GM13977 (cell line): ENCODE measurements around the gene KIAA1217.

Experiments
- DNase-seq: peaks from one replicate; pipeline ENCODE4 v3.0.0; 2012; ENCODE audit warnings: low spot score
- in situ Hi-C: fragments of 300-500 bp; cut with MboI; formaldehyde crosslinking; loops from one replicate; pipeline ENCODE4 v1.12.0; 2022; ENCODE audit warnings: low sequenced_read_pairs, low pct_unique_long_range_greater_than_20kb, mixed read lengths, inconsistent platforms; ENCODE audit not compliant: unreplicated experiment
- TF ChIP-seq, protein P1 (sequence below): IDR thresholded peaks from 2 replicates; pipeline ENCODE4 v1.5.1; 2012; ENCODE audit warnings: mild to moderate bottlenecking, control low read depth; ENCODE audit not compliant: insufficient read depth; ENCODE audit errors: extremely low read depth, missing control alignments

Gene KIAA1217

DNA sequence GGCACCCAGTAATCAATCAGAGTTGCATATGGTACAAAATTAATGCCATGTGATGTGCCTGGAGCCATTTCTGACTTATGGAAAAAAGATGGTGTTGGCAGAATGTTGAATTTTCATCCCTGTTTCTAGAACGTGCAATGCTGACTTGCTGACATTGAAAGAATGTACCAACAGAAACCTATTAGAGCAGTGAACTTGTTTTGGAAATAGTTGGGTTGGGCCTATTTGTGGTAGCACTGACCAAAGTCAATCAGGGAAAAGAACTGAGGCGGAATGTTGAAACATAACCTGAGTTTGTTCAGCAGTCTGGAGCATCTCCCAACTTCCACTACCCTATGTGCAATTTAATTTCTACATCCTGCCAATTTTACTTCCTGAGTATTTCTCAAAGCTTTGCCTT is 11.7 kb upstream of the KIAA1217 start:
- TF ChIP-seq, protein P1, sequence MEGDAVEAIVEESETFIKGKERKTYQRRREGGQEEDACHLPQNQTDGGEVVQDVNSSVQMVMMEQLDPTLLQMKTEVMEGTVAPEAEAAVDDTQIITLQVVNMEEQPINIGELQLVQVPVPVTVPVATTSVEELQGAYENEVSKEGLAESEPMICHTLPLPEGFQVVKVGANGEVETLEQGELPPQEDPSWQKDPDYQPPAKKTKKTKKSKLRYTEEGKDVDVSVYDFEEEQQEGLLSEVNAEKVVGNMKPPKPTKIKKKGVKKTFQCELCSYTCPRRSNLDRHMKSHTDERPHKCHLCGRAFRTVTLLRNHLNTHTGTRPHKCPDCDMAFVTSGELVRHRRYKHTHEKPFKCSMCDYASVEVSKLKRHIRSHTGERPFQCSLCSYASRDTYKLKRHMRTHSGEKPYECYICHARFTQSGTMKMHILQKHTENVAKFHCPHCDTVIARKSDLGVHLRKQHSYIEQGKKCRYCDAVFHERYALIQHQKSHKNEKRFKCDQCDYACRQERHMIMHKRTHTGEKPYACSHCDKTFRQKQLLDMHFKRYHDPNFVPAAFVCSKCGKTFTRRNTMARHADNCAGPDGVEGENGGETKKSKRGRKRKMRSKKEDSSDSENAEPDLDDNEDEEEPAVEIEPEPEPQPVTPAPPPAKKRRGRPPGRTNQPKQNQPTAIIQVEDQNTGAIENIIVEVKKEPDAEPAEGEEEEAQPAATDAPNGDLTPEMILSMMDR = no peak
- no peak for DNase-seq
- in situ Hi-C loops = loop anchor here (25.0 kb wide), 1 partner anchor 210 kb away; no protein-coding TSS in a partner anchor

GRCh38 chr10:24201503-24202180 is 7.3 kb upstream of the KIAA1217 start:
- DNase-seq = no peak
- TF ChIP-seq, protein P1 = no peak
- in situ Hi-C loops = no loop called here

- in situ Hi-C loops = no loop called here
Observed at GRCh38 chr10:24202181-24202570, 6.8 kb upstream of the KIAA1217 start.

DNA sequence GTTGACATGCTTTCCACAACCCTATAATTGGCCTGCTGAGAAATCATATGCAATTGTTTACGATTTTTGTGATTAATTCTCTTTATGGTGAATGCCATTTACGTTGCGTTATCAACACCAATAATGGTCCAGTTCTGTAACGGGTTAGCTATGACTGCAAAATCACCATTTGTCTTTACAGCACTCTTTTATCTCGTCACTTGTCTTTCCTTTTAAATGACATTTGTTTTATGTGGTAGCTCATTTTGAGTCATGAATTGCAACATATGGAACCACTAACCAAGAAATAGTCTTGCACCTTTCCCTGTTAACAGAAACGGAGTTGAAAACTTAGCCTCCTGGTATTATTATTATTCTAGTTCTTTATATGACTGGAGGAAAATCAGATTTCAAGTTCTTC is 3.1 kb upstream of the KIAA1217 start:
- no peak for DNase-seq

More at GRCh38 chr10:24202181-24202570, 6.8 kb upstream of the KIAA1217 start:
- TF ChIP-seq, protein P1 = no peak
- DNase-seq = no peak

DNA sequence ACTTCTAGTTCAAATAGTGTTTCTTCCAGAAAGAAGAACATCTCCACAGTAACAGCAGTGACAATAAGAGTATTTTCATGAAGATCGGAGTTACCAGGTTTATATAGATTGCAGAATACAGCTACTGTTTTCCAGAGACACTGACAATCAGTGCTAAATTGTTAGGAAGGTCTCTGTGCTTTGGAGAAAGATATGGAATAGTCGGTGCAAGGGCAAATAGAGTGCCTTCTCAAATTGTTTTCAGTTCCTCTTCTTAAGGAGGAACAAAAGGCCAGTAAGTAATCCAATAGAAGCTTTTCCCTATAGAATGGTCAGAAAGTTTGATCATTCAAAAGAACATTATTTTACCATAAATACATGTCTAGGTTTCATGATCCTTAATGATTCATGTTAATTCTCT is 2.6 kb upstream of the KIAA1217 start:
- DNase-seq = no peak
- TF ChIP-seq, protein P1 = no peak
- in situ Hi-C loops = no loop called here

More for the DNA sequence above, 3.1 kb upstream of the KIAA1217 start:
- TF ChIP-seq, protein P1 = no peak
- in situ Hi-C loops = no loop called here

DNA sequence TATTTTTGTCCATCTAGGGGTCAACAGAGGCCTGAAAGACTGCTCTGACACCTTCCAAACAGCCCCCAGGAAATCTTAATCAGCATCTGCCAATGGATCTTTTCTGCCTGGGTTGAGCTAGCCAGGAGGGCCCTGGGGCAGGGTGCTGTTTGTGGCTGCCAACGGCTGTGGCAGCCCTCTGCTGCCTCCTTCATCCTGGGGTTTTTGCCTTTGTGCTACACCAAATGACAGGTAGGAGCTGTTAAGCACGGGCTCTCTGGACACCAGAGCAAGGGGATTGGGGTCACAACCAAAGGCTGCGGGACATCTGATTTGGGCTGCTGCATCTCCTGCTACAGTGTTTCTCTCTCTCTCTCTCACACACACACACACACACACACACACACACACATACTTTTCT is 2.0 kb upstream of the KIAA1217 start:
- in situ Hi-C loops = no loop called here
- TF ChIP-seq, protein P1 = no peak
- DNase-seq = no peak

GRCh38 chr10:24207341-24207740 is 1.6 kb upstream of the KIAA1217 start:
- DNase-seq = no peak
- in situ Hi-C loops = no loop called here
- TF ChIP-seq, protein P1 = no peak
